Astrocyte (in vitro differentiated cells and primary cell): ENCODE measurements around the gene S100A12. TPM values are rescaled to one million over a fixed set of nuclear protein-coding genes. Genes with fewer than 3 reads are reported as not detected.
"Not testable (repeated sequence)": the region's sequence is repeated elsewhere in the genome, so short reads cannot be mapped to it uniquely, and the experiment has no call there.

Source experiments
- DNase-seq: peaks from one replicate; pipeline ENCODE4 v3.0.0-alpha.2; 2010; ENCODE audit warnings: low read depth
- FAIRE-seq: peaks from 2 replicates; lab custom pipeline; 2011; peaks lifted over from hg19 to GRCh38; lab: Jason Lieb, UNC
- H2AFZ ChIP-seq: 2 replicates; pipeline ENCODE4 v1.6.0; 2012; ENCODE audit warnings: low read depth, low read length, inconsistent platforms
- H3K27ac ChIP-seq: 2 replicates; pipeline ENCODE4 v1.5.1; 2011; ENCODE audit warnings: low read depth, low read length, inconsistent platforms
- H3K27me3 ChIP-seq: 2 replicates; pipeline ENCODE4 v1.6.0; 2011; ENCODE audit warnings: low read length, inconsistent platforms; ENCODE audit not compliant: insufficient read depth
- H3K36me3 ChIP-seq: 2 replicates; pipeline ENCODE4 v1.5.1; 2011; ENCODE audit warnings: low read length, inconsistent platforms; ENCODE audit not compliant: insufficient read depth
- H3K4me1 ChIP-seq: 2 replicates; pipeline ENCODE4 v1.5.1; 2011; ENCODE audit warnings: low read length, inconsistent platforms; ENCODE audit not compliant: insufficient read depth
- H3K4me2 ChIP-seq: 2 replicates; pipeline ENCODE4 v1.6.0; 2012; ENCODE audit warnings: low read length, inconsistent platforms
- H3K4me3 ChIP-seq: 2 replicates; pipeline ENCODE4 v1.5.1; 2011; ENCODE audit warnings: low read depth, mild to moderate bottlenecking, low read length, inconsistent platforms; ENCODE audit not compliant: insufficient read depth
- H3K79me2 ChIP-seq: 2 replicates; pipeline ENCODE4 v1.6.0; 2012; ENCODE audit warnings: mild to moderate bottlenecking, low read length, inconsistent platforms; ENCODE audit not compliant: insufficient read depth
- H3K9ac ChIP-seq: 2 replicates; pipeline ENCODE4 v1.6.0; 2012; ENCODE audit warnings: mild to moderate bottlenecking, low read length, inconsistent platforms
- H3K9me3 ChIP-seq: 2 replicates; pipeline ENCODE4 v1.5.1; 2012; ENCODE audit warnings: low read depth, mild to moderate bottlenecking, low read length, inconsistent platforms; ENCODE audit not compliant: insufficient read depth
- H4K20me1 ChIP-seq: 2 replicates; pipeline ENCODE4 v1.6.0; 2012; ENCODE audit warnings: low read length, inconsistent platforms; ENCODE audit not compliant: insufficient read depth
- H3K27ac Mint-ChIP-seq: one replicate; pipeline ENCODE4 v1.8.0; 2021; ENCODE audit warnings: mild to moderate bottlenecking, mixed read lengths; ENCODE audit not compliant: unreplicated experiment
- H3K27me3 Mint-ChIP-seq: one replicate; pipeline ENCODE4 v1.8.0; 2021; ENCODE audit warnings: low read depth, mixed read lengths; ENCODE audit not compliant: unreplicated experiment
- H3K36me3 Mint-ChIP-seq: one replicate; pipeline ENCODE4 v1.8.0; 2021; ENCODE audit warnings: low read depth, mixed read lengths; ENCODE audit not compliant: unreplicated experiment
- H3K4me1 Mint-ChIP-seq: one replicate; pipeline ENCODE4 v1.8.0; 2021; ENCODE audit warnings: low read depth, mixed read lengths; ENCODE audit not compliant: unreplicated experiment
- H3K4me3 Mint-ChIP-seq: one replicate; pipeline ENCODE4 v1.8.0; 2021; ENCODE audit warnings: mild to moderate bottlenecking, moderate library complexity, mixed read lengths; ENCODE audit not compliant: unreplicated experiment
- H3K9me3 Mint-ChIP-seq: one replicate; pipeline ENCODE4 v1.8.0; 2021; ENCODE audit warnings: mild to moderate bottlenecking, mixed read lengths; ENCODE audit not compliant: unreplicated experiment
- EZH2 ChIP-seq: IDR thresholded peaks from 2 replicates; pipeline ENCODE4 v1.6.1; 2012; ENCODE audit warnings: mild to moderate bottlenecking, low read length, inconsistent platforms; ENCODE audit not compliant: insufficient read depth
- total RNA-seq: library from RNA; stranded (reverse); gene quantifications from 2 replicates; pipeline ENCODE4 v1.2.1, GENCODE V29; 2021
- TF ChIP-seq, protein P1 (sequence below): IDR thresholded peaks from 2 replicates; pipeline ENCODE4 v1.5.1; 2011; ENCODE audit warnings: low read depth, mild to moderate bottlenecking, inconsistent platforms, low read length, moderate library complexity; ENCODE audit not compliant: insufficient read depth

The S100A12 gene
- total RNA-seq, 1 donor from 2014 or later, result not detected

DNA sequence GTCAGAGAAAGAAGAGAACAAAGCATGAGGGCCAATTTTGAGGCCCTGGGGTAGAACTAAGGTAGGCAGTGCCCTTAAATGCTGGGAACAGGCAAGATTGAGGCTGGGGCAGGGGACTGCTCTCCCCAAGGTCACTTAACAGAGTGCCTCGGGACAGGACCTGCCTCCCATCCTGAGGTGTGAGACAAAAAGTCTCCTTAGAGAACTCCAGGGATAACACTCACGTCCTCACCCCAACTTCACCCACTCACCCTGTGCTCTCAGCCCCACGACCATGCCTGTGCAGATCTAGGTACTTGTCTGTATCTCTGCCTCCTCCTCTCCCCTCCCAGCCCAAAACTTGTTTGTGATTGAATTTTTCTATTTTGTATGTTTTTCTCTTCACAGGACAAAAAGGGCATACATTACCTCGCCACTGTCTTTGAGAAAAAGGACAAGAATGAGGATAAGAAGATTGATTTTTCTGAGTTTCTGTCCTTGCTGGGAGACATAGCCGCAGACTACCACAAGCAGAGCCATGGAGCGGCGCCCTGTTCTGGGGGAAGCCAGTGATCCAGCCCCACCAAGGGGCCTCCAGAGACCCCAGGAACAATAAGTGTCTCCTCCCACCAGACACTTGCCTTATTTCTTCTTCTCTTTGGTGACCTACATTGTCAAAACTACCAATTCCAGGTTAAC, 43.5 kb upstream of the S100A12 start:
- H3K4me1 ChIP-seq, H3K9me3 ChIP-seq, H3K27me3 ChIP-seq, H3K36me3 Mint-ChIP-seq, DNase-seq, H3K4me1 Mint-ChIP-seq, H3K4me2 ChIP-seq, H3K4me3 ChIP-seq, H3K79me2 ChIP-seq, H2AFZ ChIP-seq, H3K27ac Mint-ChIP-seq, H3K27ac ChIP-seq, H3K9me3 Mint-ChIP-seq, H4K20me1 ChIP-seq, FAIRE-seq, H3K4me3 Mint-ChIP-seq, H3K9ac ChIP-seq, H3K36me3 ChIP-seq: not testable (repeated sequence)
- H3K27me3 Mint-ChIP-seq, result peaks cover 49% of the 10 kb centered on the region

DNA sequence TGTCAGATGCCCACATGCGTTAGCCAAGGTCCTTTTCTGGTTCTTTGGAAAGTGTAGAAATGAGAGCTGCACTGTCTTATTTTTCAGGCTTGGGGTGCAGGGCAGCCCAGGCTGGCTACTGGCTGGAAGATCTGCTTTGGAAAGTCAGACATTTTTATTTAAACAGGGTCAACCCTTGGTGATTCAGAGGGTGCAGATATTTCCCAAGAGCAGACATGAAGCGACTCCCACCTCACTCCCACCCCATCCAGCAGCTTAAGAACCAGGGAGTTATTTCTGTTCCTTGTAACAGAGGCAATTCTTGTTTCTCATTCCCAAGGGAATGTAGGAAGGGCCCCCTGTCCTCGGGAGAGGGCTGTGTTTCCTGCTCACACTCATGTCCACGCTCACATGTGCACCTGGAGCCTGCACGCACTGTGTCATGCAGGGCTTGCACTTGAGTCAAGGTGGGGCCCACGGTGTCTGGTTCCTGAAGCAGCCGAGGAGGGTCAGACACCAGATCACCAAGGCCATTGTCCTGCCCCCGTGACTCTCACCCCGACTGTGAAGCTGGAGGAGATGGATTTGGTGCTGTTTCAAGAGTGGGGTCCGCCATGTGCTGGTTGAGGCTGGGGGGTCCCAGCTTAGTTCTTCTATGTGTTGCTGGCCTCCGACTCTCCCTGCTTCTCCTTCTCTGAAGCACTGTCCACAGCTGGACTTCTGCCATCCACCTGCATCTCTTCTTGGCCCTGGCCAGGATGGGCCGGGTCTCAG, 41.9 kb upstream of the S100A12 start:
- H3K27me3 Mint-ChIP-seq, result peaks cover 48% of the 10 kb centered on the region
- no peak overlapping the region for H3K9ac ChIP-seq
- no peaks in the 10 kb centered on the region for H3K36me3 ChIP-seq
- no peaks in the 10 kb centered on the region for H3K36me3 Mint-ChIP-seq
- H3K4me1 ChIP-seq, result no peaks in the 10 kb centered on the region
- DNase-seq (no peak), FAIRE-seq (no peak)
- no peaks in the 10 kb centered on the region for H3K9me3 ChIP-seq
- H3K4me1 Mint-ChIP-seq, result no peaks in the 10 kb centered on the region
- H3K9me3 Mint-ChIP-seq, result no peaks in the 10 kb centered on the region
- no peak overlapping the region for H3K4me3 ChIP-seq
- H3K27me3 ChIP-seq, result no peaks in the 10 kb centered on the region
- no peak overlapping the region for H2AFZ ChIP-seq
- no peaks in the 10 kb centered on the region for H4K20me1 ChIP-seq
- H3K27ac Mint-ChIP-seq, result no peak overlapping the region
- no peak overlapping the region for H3K27ac ChIP-seq
- no peak overlapping the region for H3K4me3 Mint-ChIP-seq
- TF ChIP-seq, protein P1, sequence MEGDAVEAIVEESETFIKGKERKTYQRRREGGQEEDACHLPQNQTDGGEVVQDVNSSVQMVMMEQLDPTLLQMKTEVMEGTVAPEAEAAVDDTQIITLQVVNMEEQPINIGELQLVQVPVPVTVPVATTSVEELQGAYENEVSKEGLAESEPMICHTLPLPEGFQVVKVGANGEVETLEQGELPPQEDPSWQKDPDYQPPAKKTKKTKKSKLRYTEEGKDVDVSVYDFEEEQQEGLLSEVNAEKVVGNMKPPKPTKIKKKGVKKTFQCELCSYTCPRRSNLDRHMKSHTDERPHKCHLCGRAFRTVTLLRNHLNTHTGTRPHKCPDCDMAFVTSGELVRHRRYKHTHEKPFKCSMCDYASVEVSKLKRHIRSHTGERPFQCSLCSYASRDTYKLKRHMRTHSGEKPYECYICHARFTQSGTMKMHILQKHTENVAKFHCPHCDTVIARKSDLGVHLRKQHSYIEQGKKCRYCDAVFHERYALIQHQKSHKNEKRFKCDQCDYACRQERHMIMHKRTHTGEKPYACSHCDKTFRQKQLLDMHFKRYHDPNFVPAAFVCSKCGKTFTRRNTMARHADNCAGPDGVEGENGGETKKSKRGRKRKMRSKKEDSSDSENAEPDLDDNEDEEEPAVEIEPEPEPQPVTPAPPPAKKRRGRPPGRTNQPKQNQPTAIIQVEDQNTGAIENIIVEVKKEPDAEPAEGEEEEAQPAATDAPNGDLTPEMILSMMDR, result no peak
- TF ChIP-seq EZH2, result no peak
- no peaks in the 10 kb centered on the region for H3K79me2 ChIP-seq
- no peak overlapping the region for H3K4me2 ChIP-seq

DNA sequence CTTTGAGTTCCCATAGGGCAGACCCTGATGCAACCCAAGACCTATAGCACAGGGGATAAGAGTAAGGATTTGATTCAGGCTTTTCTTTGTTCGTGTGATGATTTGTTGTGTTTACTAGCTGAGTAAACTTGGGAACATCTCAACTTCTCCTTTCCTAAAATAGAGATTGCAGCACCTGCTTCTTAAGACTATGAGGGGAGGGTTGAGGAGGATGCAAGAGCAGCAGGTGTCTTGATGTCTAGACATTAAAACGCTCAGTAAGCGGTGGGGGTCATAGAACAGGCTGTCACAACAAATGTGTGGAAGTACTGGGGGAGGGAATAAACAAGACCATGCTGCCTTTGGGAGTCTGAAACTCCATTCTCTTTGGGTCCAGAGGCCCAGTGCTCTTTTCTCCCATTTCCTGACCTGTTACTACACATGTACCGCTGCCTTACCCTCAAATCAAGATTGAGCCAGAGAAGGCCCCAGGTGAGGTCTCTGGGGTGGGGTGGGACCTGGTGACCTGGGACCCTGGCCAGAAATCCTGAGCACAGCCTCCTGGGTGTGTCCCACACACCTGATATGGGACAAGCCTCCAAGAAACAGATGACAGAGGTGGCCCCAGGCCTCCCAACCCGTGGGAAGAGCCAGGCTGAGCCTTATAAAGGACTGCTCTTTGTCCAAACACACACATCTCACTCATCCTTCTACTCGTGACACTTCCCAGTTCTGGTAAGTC, 40.6 kb upstream of the S100A12 start, which contains the start of gene S100A7A:
Gene S100A7A (plus strand): TSS at position 671 of the 721 bp plus-strand sequence. CDS start 1,563 bp downstream, outside the sequence.
- H3K27ac Mint-ChIP-seq, result no peak within 1 kb of the TSS
- peaks cover 42% of the 10 kb centered on the region for H3K27me3 Mint-ChIP-seq
- Histone ChIP-seq H2AFZ (no peak within 1 kb of the TSS), H3K9me3 (no peaks in the 10 kb centered on the region), H3K4me1 (no peaks in the 10 kb centered on the region), H3K4me3 (no peak within 1 kb of the TSS), H3K9ac (no peak within 1 kb of the TSS), H3K36me3 (no peaks in the 10 kb centered on the region), H3K27me3 (no peaks in the 10 kb centered on the region), H4K20me1 (no peaks in the 10 kb centered on the region), H3K4me2 (no peak within 1 kb of the TSS), H3K27ac (no peak within 1 kb of the TSS), H3K79me2 (no peaks in the 10 kb centered on the region)
- H3K9me3 Mint-ChIP-seq, result peaks cover 5% of the 10 kb centered on the region
- DNase-seq, result no peak
- H3K4me1 Mint-ChIP-seq, result no peaks in the 10 kb centered on the region
- no peaks in the 10 kb centered on the region for H3K36me3 Mint-ChIP-seq
- no peak within 1 kb of the TSS for H3K4me3 Mint-ChIP-seq
- TF ChIP-seq, protein P1, result no peak
- TF ChIP-seq EZH2, result no peak
- FAIRE-seq, result no peak

DNA sequence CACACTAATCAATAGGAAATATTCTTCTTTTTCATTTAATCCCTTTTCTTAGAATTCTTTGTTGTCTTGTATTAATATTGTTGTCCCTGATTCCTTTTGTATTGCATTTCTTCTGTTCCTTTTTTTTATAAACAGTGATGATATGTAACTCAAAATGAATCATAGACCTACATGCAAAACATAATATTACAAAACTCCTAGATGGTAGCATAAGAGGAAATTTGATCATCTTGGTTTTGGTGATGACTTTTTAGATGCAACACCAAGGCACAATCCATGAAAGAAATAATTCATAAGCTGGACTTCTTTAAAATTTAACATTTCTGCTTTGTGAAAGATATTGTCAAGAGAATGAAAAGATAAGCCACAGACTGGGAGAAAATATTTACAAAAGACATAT, 38.5 kb upstream of the S100A12 start:
- H3K4me3 ChIP-seq, H3K36me3 ChIP-seq, H3K4me2 ChIP-seq, H3K79me2 ChIP-seq, H3K27ac Mint-ChIP-seq, DNase-seq, H3K4me1 Mint-ChIP-seq, H3K36me3 Mint-ChIP-seq, H3K9me3 ChIP-seq, H2AFZ ChIP-seq, H3K4me1 ChIP-seq, H3K27me3 ChIP-seq, FAIRE-seq, H3K4me3 Mint-ChIP-seq, H3K27ac ChIP-seq, H3K9ac ChIP-seq, H4K20me1 ChIP-seq: not testable (repeated sequence)
- Mint-ChIP-seq H3K27me3 (peaks cover 40% of the 10 kb centered on the region), H3K9me3 (peaks cover 12% of the 10 kb centered on the region)
